HG02571 (cell line): ENCODE results near the gene VPS35.

Source experiments
- ATAC-seq: cut with Tn5 transposase; IDR thresholded peaks from one replicate; pipeline ENCODE4 v1.9.1; 2021; ENCODE audit warnings: mild to moderate bottlenecking, moderate library complexity; ENCODE audit not compliant: unreplicated experiment

VPS35 gene

GRCh38 chr16:46620266-46621005, 68.5 kb downstream of the VPS35 start:
- ATAC-seq = no peak

GRCh38 chr16:46618516-46618915, 70.5 kb downstream of the VPS35 start:
- no peak for ATAC-seq

GRCh38 chr16:46614006-46614405, 75.0 kb downstream of the VPS35 start:
- no peak for ATAC-seq

GRCh38 chr16:46613352-46613751, 75.6 kb downstream of the VPS35 start:
- ATAC-seq = no peak

- no peak for ATAC-seq
Observed at GRCh38 chr16:46612121-46612520, 76.9 kb downstream of the VPS35 start.

- ATAC-seq = no peak
Observed at GRCh38 chr16:46607529-46607928, 81.4 kb downstream of the VPS35 start.

GRCh38 chr16:46606231-46606630, 82.7 kb downstream of the VPS35 start:
- ATAC-seq = no peak
